Muscle of back (tissue), 11 donors: ENCODE results near the gene SP5. TPM values are rescaled to one million over a fixed set of nuclear protein-coding genes. Genes with fewer than 3 reads are reported as not detected.

Experiments used
- DNase-seq, 3 donors: peaks; one replicate each; pipeline versions ENCODE4 v3.0.0 to v3.0.0-alpha.2; 2013
- polyA plus RNA-seq, 10 donors: library from polyadenylated mRNA; unstranded; fragments of 120-200 nt; gene quantifications; one replicate each; pipeline ENCODE4 v1.2.1, GENCODE V29; 2013; ENCODE audit not compliant: insufficient read length in 10 of 10

Gene SP5
- polyA plus RNA-seq, 10 donors = 3.0 to 7.1 (median 5.1) TPM

GRCh38 chr2:170707821-170708795, 7.0 kb upstream of the SP5 start:
- DNase-seq = no peak

- DNase-seq = no peak
Measured at GRCh38 chr2:170710609-170710979, 4.5 kb upstream of the SP5 start.

GRCh38 chr2:170711196-170711773, 3.9 kb upstream of the SP5 start:
- DNase-seq = no peak

DNA sequence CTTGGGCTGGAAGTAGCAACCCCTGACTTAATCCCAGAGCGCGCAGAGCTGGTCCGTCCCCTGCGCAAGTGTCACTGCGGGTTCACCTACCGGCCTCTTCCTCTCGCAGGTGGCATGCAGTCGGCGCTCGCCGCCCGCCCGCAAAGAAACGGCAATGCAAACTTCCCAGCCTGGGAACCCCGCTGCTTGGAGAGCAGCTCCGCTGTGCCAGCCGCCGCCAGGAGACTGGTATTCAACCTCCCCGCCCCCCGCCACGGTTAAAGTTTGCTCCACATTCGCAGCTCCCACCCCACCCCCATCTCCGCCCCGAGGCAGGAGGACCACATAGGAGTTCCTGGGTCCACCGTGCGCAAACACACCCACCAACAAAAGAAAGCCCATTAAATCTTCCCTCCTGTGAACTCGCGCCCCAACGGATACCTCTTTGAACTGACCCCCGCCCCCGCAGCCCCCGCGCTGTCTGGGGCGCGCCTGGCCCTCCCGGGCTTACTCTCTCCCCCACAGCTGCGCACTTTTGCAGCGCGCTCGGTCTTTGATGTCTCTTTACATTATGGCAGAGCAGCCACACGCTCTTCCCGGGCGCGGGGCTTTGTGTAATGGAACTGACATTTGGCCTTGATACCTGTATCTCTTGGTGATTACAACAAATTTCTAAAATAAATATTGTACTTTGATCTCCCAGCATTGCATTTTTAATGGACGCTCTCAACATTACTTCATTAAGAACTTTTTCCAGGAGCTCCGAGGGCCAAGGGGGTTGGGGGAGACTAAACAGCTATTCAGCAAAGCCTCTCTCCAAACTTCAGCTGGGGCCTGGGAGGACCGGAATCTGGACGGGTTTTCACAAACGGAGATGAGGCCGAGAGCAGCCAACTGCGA, 3.1 kb upstream of the SP5 start:
- no peak for DNase-seq

GRCh38 chr2:170712653-170713542, 2.2 kb upstream of the SP5 start:
- DNase-seq = no peak

- peak in 1 of 3 donors; percentile 31 for DNase-seq
Measured at GRCh38 chr2:170713543-170714380, 1.4 kb upstream of the SP5 start.

DNA sequence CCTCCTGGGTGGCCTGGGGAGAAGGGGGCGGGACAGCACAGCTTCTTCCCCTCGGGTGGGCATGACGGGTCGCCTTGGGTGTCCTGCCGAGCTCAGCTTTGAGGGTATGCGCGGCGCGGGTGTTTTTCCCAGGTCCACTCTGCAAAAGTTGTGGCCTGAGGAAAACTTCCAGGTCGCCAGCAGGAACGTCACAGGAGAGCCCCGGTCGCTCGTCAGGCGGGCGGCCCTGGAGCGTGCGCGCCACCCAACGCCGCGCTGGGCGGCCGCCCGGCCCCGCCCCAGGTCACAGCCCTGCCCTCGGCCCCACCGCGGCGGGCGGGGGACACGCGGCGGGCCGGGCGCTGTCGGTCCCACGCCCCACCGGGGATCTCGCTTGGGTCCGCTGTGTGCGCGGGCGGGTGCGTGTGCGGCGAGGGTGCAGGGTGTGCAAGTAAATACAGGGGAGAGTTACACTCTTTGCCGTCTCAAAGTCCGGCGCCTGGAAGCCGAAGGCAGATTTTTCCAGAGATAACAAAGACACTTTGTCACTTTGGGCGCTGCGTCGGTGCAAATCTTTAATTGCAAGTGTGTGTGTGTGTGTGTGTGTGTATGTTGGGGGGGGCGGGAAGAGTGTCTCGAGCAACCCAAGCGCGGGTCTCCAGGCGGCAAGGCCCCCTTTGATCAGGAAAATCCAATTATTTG, 616 bp upstream of the SP5 start:
- DNase-seq = peak in 1 of 3 donors; percentile 39

GRCh38 chr2:170715932-170716777, 1.0 kb downstream of the SP5 start:
- DNase-seq = no peak

GRCh38 chr2:170716851-170717598, 1.9 kb downstream of the SP5 start:
- peak in 1 of 3 donors; percentile 61 for DNase-seq

DNA sequence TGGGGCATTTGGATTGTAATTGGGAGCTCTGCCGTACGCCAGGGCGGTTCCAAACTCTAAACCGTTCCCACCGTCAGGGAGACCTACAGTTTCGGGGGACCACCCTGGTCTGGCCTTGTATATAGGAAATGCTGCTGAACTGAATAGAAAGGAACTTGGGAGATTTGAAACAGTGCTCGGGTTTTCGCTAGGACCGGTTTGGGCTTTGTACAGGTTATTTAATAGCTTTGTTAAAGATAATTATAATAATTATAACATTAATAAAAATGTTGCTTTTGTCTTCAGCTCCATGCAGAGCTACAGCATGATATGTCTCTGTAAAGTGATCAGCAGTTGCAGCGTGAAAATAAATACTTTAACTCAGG, 2.4 kb downstream of the SP5 start:
- no peak for DNase-seq

DNA sequence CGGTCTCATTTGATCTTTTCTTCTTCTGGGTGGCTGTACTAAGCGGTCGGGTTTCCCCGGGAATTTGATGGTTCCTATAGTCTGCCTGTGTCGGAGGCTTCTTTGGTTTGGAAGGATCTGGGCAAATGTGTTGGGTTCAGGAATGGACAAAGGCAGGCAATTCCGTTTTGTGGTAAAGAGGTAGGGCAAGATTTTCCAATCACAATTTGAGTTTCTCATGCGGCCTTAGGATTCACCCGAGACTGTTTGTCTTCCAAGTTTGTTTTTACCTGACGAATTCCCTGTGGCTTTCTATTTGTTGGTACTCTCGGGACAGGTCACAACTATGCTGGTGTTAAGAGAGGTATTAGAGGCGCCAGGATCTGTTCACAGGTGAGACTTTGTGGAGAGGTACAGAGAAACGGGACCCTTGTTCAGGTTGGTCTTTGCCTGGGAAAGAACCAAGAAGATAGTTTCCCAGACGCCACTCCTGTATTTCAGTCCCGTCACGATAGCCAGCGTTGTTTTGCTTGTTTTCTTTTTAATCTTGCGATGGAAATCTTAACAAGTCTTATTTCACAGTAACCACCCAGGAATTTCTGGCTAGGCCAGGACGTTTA, 3.0 kb downstream of the SP5 start:
- DNase-seq = no peak

DNA sequence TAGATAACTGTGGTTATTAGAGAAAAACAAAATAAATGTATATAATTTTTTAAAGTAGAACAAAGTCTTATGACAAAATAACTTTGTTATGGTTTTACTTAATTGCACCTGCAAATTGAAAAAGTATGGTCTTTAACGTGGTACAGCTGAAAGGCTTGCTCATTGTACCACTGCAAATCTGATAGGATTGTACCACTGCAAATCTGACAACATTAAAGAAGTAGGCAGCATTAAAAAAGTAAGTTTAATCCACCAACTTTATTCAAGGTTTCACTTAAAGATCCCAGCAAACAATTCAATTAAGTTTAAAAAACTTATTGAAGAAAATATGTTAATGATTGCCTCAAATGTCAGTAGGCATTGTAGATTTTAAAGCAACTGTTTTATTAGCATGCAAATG, 4.7 kb downstream of the SP5 start:
- no peak for DNase-seq

DNA sequence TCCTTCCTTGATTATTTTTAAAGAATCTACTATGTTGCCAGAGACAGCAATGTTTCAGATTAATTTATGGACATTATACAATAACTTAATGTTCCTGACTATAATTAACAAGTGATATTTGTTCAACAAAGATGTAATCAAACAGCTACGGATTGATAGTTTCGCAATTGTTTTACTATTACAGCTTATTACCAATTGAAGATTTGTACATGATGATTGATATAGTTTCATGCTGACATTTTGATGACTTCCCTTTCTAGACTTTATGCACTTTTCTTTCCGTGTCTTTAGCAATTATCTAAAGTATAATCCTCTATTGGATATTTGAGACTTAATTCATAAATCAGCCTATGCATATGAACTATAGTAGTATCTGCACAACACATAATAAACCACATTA, 6.5 kb downstream of the SP5 start:
- no peak for DNase-seq

DNA sequence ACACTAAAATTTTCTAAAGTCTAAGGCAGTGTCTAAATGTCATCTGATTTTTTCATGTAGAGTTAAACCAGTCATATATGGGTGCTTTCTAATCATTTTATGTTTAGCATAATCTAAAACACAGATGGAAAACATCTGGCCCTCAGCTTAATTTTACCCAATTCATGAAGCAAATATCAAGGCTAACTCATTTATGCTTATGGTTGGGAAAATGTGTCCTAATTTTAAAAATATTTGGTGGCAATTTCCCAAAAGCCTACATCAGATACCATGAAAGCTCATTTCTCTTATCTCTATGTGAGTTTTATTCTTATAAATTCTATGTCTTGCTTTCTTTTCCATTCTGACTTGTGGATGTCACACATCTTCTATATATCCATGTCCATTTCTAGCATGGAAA, 7.2 kb downstream of the SP5 start:
- no peak for DNase-seq

DNA sequence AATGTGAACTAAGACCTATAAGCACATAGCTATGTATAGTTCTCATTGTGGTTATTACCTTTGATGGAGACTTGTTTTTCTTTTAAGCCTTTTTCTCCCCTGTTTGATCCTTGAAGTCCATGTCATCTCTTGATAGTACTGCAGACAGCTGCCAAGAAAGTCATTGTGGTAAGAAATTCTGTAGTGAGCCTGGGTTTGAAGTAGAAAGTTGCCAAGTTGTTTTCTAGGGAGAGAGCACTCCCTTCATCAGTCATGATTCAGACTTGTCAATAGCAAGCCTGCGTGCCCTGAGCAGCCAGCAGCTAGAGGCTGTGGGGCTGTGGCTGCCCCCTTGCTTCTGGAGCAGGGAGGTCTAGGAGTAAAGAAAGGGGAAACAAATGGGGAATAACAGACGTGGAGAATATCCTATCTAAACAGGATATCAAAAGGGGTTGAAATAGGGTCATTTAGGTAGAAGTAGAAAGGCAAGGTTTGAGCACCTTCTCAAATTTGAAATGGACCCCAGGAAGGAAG, 8.4 kb downstream of the SP5 start:
- DNase-seq = no peak

DNA sequence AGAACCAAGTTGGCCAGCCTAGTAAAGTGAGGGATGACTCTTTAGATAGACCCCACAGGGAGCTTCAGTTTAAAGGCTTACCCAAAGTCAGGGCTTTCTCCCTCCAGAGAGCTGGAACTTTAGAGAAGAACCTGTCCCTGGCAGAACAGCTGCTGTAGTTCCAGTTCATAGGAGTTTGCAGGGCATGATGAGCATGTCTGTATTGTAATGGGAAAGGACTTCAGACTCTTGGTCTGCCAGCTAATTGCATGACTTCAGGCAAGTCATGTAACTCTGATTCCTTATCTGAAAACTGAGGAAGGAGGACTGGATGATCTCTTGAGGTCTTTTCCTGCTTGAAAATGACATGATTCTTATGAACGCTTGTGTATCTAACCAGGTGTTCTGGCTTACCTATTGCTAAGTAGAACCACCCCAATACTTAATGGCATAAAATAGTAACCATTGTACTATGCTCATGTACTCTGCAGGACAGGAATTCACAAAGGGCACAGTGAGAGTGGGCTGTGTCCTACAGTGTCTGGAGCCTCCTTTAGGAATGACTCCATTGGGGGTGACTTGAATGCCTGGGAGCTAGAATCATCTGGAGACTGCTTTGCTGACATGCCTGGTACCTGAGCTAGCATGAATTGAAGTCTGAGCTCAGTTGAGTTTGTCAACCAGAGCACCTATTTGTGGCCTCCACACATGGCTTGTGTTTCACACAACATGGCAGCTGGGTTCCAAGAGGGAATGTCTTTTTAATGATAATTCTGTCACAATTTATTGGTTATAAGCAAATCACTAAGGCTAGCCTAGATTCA, 18.9 kb downstream of the SP5 start:
- DNase-seq = no peak
